Eye (tissue), 1 donor: Measurements from ENCODE around the gene PPM1A.

Source experiments
- DNase-seq: peaks from one replicate; pipeline ENCODE4 v3.0.0-alpha.2; 2015

Gene PPM1A

GRCh38 chr14:60227291-60227690 lies 21.7 kb upstream of the PPM1A start:
- DNase-seq, result no peak

GRCh38 chr14:60229614-60230013 lies 19.4 kb upstream of the PPM1A start:
- DNase-seq, result no peak

GRCh38 chr14:60232185-60232584 lies 16.8 kb upstream of the PPM1A start:
- no peak for DNase-seq

GRCh38 chr14:60233251-60233650 lies 15.8 kb upstream of the PPM1A start:
- DNase-seq, result no peak

GRCh38 chr14:60233891-60234290 lies 15.1 kb upstream of the PPM1A start:
- DNase-seq, result no peak

GRCh38 chr14:60235440-60235839 lies 13.6 kb upstream of the PPM1A start:
- no peak for DNase-seq

GRCh38 chr14:60238955-60239354 lies 10.1 kb upstream of the PPM1A start:
- no peak for DNase-seq

- DNase-seq, result no peak
These were observed 8.7 kb upstream of the PPM1A start for GRCh38 chr14:60240139-60240856.

GRCh38 chr14:60241091-60241490 lies 7.9 kb upstream of the PPM1A start:
- DNase-seq, result no peak

GRCh38 chr14:60242429-60242828 lies 6.6 kb upstream of the PPM1A start:
- DNase-seq, result no peak

- no peak for DNase-seq
These were observed 3.4 kb upstream of the PPM1A start for GRCh38 chr14:60245380-60246177.

- DNase-seq, result peak; percentile 97
These were observed 876 bp upstream of the PPM1A start for GRCh38 chr14:60247994-60248696.

- peak; percentile 90 for DNase-seq
These were observed 568 bp downstream of the PPM1A start for GRCh38 chr14:60249321-60250256.

- peak; percentile 66 for DNase-seq
These were observed 1.4 kb downstream of the PPM1A start for GRCh38 chr14:60250257-60251035.

GRCh38 chr14:60251877-60252276 lies 2.9 kb downstream of the PPM1A start:
- DNase-seq, result no peak

- no peak for DNase-seq
These were observed 3.6 kb downstream of the PPM1A start for GRCh38 chr14:60252630-60253029.

- no peak for DNase-seq
These were observed 4.6 kb downstream of the PPM1A start for GRCh38 chr14:60253649-60254048.

GRCh38 chr14:60254176-60254575 lies 5.2 kb downstream of the PPM1A start:
- no peak for DNase-seq

- DNase-seq, result peak; percentile 70
These were observed 8.8 kb downstream of the PPM1A start for GRCh38 chr14:60257865-60258264.

GRCh38 chr14:60265163-60265562 lies 16.1 kb downstream of the PPM1A start:
- no peak for DNase-seq

- DNase-seq, result no peak
These were observed 17.3 kb downstream of the PPM1A start for GRCh38 chr14:60266021-60266937.
